Lower leg skin (tissue), 3 donors: ENCODE data around the gene S100A7A.

Source experiments
- CTCF ChIP-seq, 3 donors: fragments of 450-650 bp; IDR thresholded peaks; one replicate each; pipeline ENCODE4 v1.5.1; 2016; ENCODE audit warnings: antibody characterized with exemption in 3 of 3, mild to moderate bottlenecking in 3 of 3, moderate library complexity in 2 of 3
- POLR2A ChIP-seq, 2 donors: fragments of 450-650 bp; IDR thresholded peaks; one replicate each; pipeline ENCODE4 v1.6.1; 2016 to 2017; ENCODE audit warnings: antibody characterized with exemption in 2 of 2, mild to moderate bottlenecking in 1 of 2, moderate library complexity in 1 of 2

DNA sequence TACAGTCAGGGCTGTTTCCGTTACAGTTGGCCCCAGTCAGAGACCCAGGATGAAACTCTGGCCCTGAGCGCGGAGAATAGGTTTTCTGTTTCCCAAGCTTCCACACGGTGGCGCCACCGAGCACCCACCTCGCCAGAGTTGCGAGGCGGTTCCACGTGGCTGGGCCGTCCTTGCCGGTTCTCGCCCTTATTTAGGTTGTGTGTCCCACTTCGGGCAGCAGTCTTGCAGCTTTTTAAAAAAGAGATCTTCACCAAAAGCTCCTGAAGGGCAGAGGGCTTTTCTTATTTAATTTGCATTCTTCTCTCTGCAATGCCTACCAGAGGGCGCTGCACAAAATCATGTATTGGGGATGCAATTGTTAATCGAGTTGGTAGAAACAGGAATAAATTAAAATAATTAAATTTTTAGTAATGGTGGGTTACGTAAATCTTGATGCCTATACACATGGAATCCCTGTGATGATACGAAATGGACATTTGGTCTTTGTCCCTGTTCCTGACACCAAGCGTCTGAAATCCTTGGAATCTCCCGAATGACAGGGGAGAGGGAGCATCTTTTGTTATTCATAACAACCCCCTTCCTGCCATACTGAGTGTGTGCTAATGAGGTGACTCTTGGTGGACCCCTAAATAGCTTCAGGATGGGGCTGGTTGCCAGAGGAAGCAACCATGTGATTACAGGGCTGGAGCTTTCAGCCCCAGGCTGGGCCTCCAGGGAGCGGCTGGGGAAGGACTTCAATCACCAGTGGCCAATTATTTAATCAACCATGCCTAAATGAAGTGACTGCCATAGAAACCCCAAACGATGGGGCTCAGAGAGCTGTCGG, 49.7 kb downstream of the S100A7A start:
- TF ChIP-seq CTCF (IDR thresholded peaks at IDR 0.05) (peak in 1 of 3 donors; percentile 46), POLR2A (IDR thresholded peaks at IDR 0.05) (no peak)
